Activated CD8-positive, alpha-beta memory T cell treated with anti-CD3 and anti-CD28 coated beads, Interleukin-2, amount 10 ng/mL, durations not matched to agents 7 days and 5 days (primary cell): Measurements from ENCODE around the gene TENM4. TPM values are rescaled to one million over a fixed set of nuclear protein-coding genes. Genes with fewer than 3 reads are reported as not detected.

Source experiments
- ATAC-seq: fragments of 150-1000 bp; cut with Tn5 transposase; one replicate; pipeline ENCODE4 v1.10.0; 2021; ENCODE audit warnings: moderate library complexity
- CTCF ChIA-PET: fragments of 350-600 bp; sonication (Branson Sonifier 250); formaldehyde crosslinking; loops from one replicate; lab custom pipeline; 2021; ENCODE audit warnings: antibody characterized with exemption; lab: Charles Lee
- DNase-seq: peaks from one replicate; pipeline ENCODE4 v3.0.0-alpha.2; 2020
- H3K27ac Mint-ChIP-seq: one replicate; pipeline ENCODE4 v1.8.0; 2021; ENCODE audit warnings: mild to moderate bottlenecking, mixed read lengths
- H3K27me3 Mint-ChIP-seq: one replicate; pipeline ENCODE4 v1.8.0; 2021; ENCODE audit warnings: mixed read lengths
- H3K36me3 Mint-ChIP-seq: one replicate; pipeline ENCODE4 v1.8.0; 2021; ENCODE audit warnings: mild to moderate bottlenecking, mixed read lengths
- H3K4me1 Mint-ChIP-seq: one replicate; pipeline ENCODE4 v1.8.0; 2021; ENCODE audit warnings: mixed read lengths
- H3K4me3 Mint-ChIP-seq: one replicate; pipeline ENCODE4 v1.8.0; 2021; ENCODE audit warnings: mild to moderate bottlenecking, moderate library complexity, mixed read lengths
- H3K9me3 Mint-ChIP-seq: one replicate; pipeline ENCODE4 v1.8.0; 2022; ENCODE audit warnings: low read depth, mixed read lengths
- total RNA-seq, 2 experiments: library from RNA; stranded (reverse); gene quantifications; one replicate each; pipeline ENCODE4 v1.2.3, GENCODE V29; 2021

Gene TENM4
- total RNA-seq, 2 experiments from 2014 or later, result not detected

GRCh38 chr11:78800096-78800690 lies 640.6 kb downstream of the TENM4 start:
- Mint-ChIP-seq H3K4me1 (no peaks in the 10 kb centered on the region), H3K27ac (no peak overlapping the region), H3K36me3 (no peaks in the 10 kb centered on the region), H3K9me3 (no peaks in the 10 kb centered on the region), H3K27me3 (no peaks in the 10 kb centered on the region), H3K4me3 (no peak overlapping the region)
- no peak for DNase-seq
- CTCF ChIA-PET, result no interaction called here
- ATAC-seq, result no peak

DNA sequence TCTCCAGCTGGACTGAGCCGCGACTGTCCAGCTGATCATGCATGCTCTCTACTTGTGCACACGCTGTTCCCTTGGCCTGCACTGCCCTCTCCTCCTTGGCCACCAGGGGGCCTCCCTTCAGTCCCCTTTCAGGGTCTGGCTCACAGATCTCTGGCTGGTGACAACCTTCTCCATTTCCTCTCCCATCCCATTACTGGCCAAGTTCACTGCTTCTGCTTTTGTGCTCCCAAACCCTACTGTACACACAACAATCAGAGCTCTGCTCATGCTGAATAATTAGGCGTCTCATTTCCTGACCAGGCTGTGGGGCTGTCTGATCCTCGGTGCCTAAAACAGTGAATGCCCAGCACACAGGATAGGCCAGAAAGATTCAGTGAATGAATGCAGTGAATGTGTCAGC lies 642.2 kb downstream of the TENM4 start:
- Mint-ChIP-seq H3K4me3 (no peak overlapping the region), H3K27ac (no peak overlapping the region), H3K27me3 (no peaks in the 10 kb centered on the region), H3K4me1 (no peaks in the 10 kb centered on the region), H3K36me3 (no peaks in the 10 kb centered on the region), H3K9me3 (no peaks in the 10 kb centered on the region)
- ATAC-seq, result peak; percentile 65
- CTCF ChIA-PET, result interaction anchor here (1.0 to 2.2 kb wide), 3 partner anchors 13 to 78 kb away, joined by 3 to 6 read pairs (median 3); no protein-coding TSS in a partner anchor
- peak; percentile 48 for DNase-seq

GRCh38 chr11:78797559-78797958 lies 643.3 kb downstream of the TENM4 start:
- CTCF ChIA-PET, result interaction anchor here (0.7 to 2.2 kb wide), 3 partner anchors 12 to 152 kb away, joined by 3 to 6 read pairs (median 3); no protein-coding TSS in a partner anchor
- Mint-ChIP-seq H3K9me3 (no peaks in the 10 kb centered on the region), H3K36me3 (no peaks in the 10 kb centered on the region), H3K4me3 (no peak overlapping the region), H3K27ac (no peak overlapping the region), H3K4me1 (no peaks in the 10 kb centered on the region), H3K27me3 (peaks cover 2% of the 10 kb centered on the region)
- DNase-seq (no peak), ATAC-seq (no peak)

- CTCF ChIA-PET, result interaction anchor here (0.7 kb wide), 1 partner anchor 152 kb away, joined by 3 read pairs; no protein-coding TSS in a partner anchor
Measured at GRCh38 chr11:78796956-78797355, 643.9 kb downstream of the TENM4 start.

GRCh38 chr11:78795621-78796261 lies 645.1 kb downstream of the TENM4 start:
- ATAC-seq, result no peak
- Mint-ChIP-seq H3K27ac (no peak overlapping the region), H3K36me3 (no peaks in the 10 kb centered on the region), H3K9me3 (no peaks in the 10 kb centered on the region), H3K27me3 (peaks cover 12% of the 10 kb centered on the region), H3K4me3 (no peak overlapping the region), H3K4me1 (no peaks in the 10 kb centered on the region)
- CTCF ChIA-PET, result interaction anchor here (1.5 kb wide), 1 partner anchor 150 kb away, joined by 4 read pairs; no protein-coding TSS in a partner anchor
- no peak for DNase-seq

More at GRCh38 chr11:78796956-78797355, 643.9 kb downstream of the TENM4 start:
- no peak for DNase-seq
- peaks cover 4% of the 10 kb centered on the region for H3K27me3 Mint-ChIP-seq
- no peaks in the 10 kb centered on the region for H3K4me1 Mint-ChIP-seq
- no peak overlapping the region for H3K4me3 Mint-ChIP-seq
- no peaks in the 10 kb centered on the region for H3K36me3 Mint-ChIP-seq
- H3K9me3 Mint-ChIP-seq, result no peaks in the 10 kb centered on the region
- no peak overlapping the region for H3K27ac Mint-ChIP-seq
- no peak for ATAC-seq

DNA sequence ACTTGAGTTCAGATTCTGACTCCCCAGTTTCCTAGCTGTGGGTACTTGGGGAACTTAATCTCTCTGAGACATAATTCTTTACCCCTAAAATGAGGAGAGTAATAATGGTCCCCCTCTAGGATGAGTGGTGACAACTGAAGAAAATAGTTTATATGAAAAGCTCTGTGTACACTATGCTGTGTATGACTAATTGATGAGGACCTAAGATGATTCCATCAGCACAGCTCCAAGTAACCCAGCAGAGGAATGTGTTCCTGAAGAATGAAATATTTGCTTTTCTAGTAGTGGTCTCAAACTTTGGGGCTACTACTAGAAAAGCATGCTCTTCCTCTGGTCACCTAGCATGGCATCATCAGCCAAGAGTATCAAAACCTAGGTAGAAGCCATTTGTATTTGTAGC lies 648.9 kb downstream of the TENM4 start:
- CTCF ChIA-PET, result interaction anchor here (1.4 kb wide), 1 partner anchor 10 kb away, joined by 4 read pairs; no protein-coding TSS in a partner anchor
- H3K4me1 Mint-ChIP-seq, result no peaks in the 10 kb centered on the region
- no peaks in the 10 kb centered on the region for H3K36me3 Mint-ChIP-seq
- DNase-seq (no peak), ATAC-seq (no peak)
- peaks cover 12% of the 10 kb centered on the region for H3K27me3 Mint-ChIP-seq
- H3K4me3 Mint-ChIP-seq, result no peak overlapping the region
- H3K9me3 Mint-ChIP-seq, result no peaks in the 10 kb centered on the region
- H3K27ac Mint-ChIP-seq, result no peak overlapping the region

GRCh38 chr11:78791254-78791653 lies 649.6 kb downstream of the TENM4 start:
- H3K27me3 Mint-ChIP-seq, result peaks cover 12% of the 10 kb centered on the region
- H3K9me3 Mint-ChIP-seq, result no peaks in the 10 kb centered on the region
- no peaks in the 10 kb centered on the region for H3K4me1 Mint-ChIP-seq
- H3K4me3 Mint-ChIP-seq, result no peak overlapping the region
- no peak overlapping the region for H3K27ac Mint-ChIP-seq
- CTCF ChIA-PET, result interaction anchor here (1.4 kb wide), 1 partner anchor 11 kb away, joined by 4 read pairs; no protein-coding TSS in a partner anchor
- H3K36me3 Mint-ChIP-seq, result no peaks in the 10 kb centered on the region
- no peak for DNase-seq
- ATAC-seq, result no peak

- H3K4me1 Mint-ChIP-seq, result no peaks in the 10 kb centered on the region
- CTCF ChIA-PET, result interaction anchor here (1.4 kb wide), 1 partner anchor 12 kb away, joined by 4 read pairs; no protein-coding TSS in a partner anchor
- H3K4me3 Mint-ChIP-seq, result no peak overlapping the region
- no peaks in the 10 kb centered on the region for H3K36me3 Mint-ChIP-seq
- ATAC-seq, result no peak
- H3K27me3 Mint-ChIP-seq, result peaks cover 12% of the 10 kb centered on the region
- no peak for DNase-seq
- H3K9me3 Mint-ChIP-seq, result no peaks in the 10 kb centered on the region
- H3K27ac Mint-ChIP-seq, result no peak overlapping the region
Measured at GRCh38 chr11:78790784-78791183, 650.0 kb downstream of the TENM4 start.

GRCh38 chr11:78789375-78789774 lies 651.5 kb downstream of the TENM4 start:
- CTCF ChIA-PET, result no interaction called here
- H3K27me3 Mint-ChIP-seq, result peaks cover 13% of the 10 kb centered on the region
- no peak for DNase-seq
- H3K36me3 Mint-ChIP-seq, result no peaks in the 10 kb centered on the region
- no peak overlapping the region for H3K4me3 Mint-ChIP-seq
- no peak for ATAC-seq
- no peaks in the 10 kb centered on the region for H3K9me3 Mint-ChIP-seq
- no peaks in the 10 kb centered on the region for H3K4me1 Mint-ChIP-seq
- no peak overlapping the region for H3K27ac Mint-ChIP-seq

DNA sequence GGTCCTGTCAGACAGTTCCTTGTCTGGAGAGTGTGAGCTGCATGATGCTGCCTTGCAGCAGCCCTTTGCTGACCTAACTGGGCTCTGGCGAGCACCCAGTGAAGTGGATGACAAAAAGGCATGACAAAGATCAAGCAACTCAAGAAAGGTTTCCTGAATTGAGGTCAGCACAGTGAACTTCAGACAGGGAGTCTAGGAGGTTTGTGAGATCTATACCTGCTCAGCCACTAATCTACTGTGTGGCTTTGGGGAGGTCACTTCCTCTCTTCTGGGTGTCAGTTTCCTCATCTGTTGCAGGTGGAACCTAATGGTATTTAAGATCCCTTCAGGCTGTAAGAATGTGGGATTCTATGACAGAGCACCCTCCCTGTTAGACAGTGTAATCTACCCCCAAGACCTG lies 652.3 kb downstream of the TENM4 start:
- Mint-ChIP-seq H3K9me3 (no peaks in the 10 kb centered on the region), H3K4me3 (no peak overlapping the region), H3K4me1 (no peaks in the 10 kb centered on the region), H3K27ac (no peak overlapping the region), H3K27me3 (peaks cover 19% of the 10 kb centered on the region), H3K36me3 (no peaks in the 10 kb centered on the region)
- CTCF ChIA-PET, result no interaction called here
- ATAC-seq, result no peak
- no peak for DNase-seq

DNA sequence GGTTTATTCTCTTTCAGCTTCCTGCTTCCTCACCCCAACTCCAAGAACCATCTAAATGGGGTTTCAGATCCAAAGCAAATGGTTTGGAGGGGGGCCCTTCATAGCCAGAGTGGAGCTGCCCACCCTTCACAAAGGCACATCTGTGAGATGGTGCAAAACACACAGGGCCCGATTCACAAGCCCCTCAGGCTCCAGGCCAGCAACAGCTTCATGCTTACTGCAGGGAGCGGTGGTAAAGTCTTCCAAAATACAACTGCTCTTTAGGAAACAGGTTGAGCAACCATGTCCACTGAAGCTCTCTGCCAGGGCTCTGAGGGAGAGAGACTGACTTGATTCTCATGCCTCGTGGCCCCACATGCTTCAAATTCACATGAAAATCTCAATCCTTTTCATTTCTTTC lies 653.1 kb downstream of the TENM4 start:
- H3K4me1 Mint-ChIP-seq, result no peaks in the 10 kb centered on the region
- CTCF ChIA-PET, result no interaction called here
- ATAC-seq (no peak), DNase-seq (no peak)
- H3K36me3 Mint-ChIP-seq, result no peaks in the 10 kb centered on the region
- H3K9me3 Mint-ChIP-seq, result no peaks in the 10 kb centered on the region
- H3K27me3 Mint-ChIP-seq, result peaks cover 22% of the 10 kb centered on the region
- H3K4me3 Mint-ChIP-seq, result no peak overlapping the region
- no peak overlapping the region for H3K27ac Mint-ChIP-seq

GRCh38 chr11:78786746-78787145 lies 654.1 kb downstream of the TENM4 start:
- Mint-ChIP-seq H3K9me3 (no peaks in the 10 kb centered on the region), H3K36me3 (no peaks in the 10 kb centered on the region), H3K27me3 (peaks cover 17% of the 10 kb centered on the region), H3K4me3 (no peak overlapping the region), H3K27ac (no peak overlapping the region), H3K4me1 (no peaks in the 10 kb centered on the region)
- CTCF ChIA-PET, result interaction anchor here (1.2 kb wide), 1 partner anchor 140 kb away, joined by 3 read pairs; no protein-coding TSS in a partner anchor
- no peak for DNase-seq
- no peak for ATAC-seq

DNA sequence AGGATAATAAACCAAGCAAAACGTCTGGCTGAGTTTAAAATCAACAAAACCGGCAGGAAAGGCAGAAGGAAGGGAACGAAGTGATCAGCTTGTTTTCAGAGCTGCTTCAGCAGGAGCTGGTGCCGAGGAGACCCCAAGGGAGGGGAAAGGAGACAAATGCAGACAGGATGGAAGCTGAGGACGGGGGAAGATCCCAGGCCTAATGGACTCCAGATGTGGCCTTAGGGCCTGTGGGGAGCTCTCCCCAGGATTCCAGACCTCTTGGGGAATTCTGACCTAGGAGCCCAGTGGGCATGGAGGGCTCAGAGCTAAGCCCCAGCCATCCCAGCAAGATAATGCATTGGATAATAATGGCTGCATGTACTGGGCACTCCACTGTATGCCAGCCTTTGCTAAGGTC lies 654.7 kb downstream of the TENM4 start:
- H3K9me3 Mint-ChIP-seq, result no peaks in the 10 kb centered on the region
- no peak overlapping the region for H3K27ac Mint-ChIP-seq
- H3K4me3 Mint-ChIP-seq, result no peak overlapping the region
- DNase-seq (no peak), ATAC-seq (no peak)
- CTCF ChIA-PET, result interaction anchor here (0.8 to 1.6 kb wide), 3 partner anchors 12 to 140 kb away, joined by 3 to 6 read pairs (median 3); no protein-coding TSS in a partner anchor
- H3K36me3 Mint-ChIP-seq, result no peaks in the 10 kb centered on the region
- peaks cover 12% of the 10 kb centered on the region for H3K27me3 Mint-ChIP-seq
- H3K4me1 Mint-ChIP-seq, result no peaks in the 10 kb centered on the region
